Measurements from ENCODE around the gene KIAA2012. TPM values are rescaled to one million over a fixed set of nuclear protein-coding genes. Genes with fewer than 3 reads are reported as not detected.
A peak's percentile ranks its signal among the peaks of the same experiment; 100 is the strongest.

The KIAA2012 gene
- polyA plus RNA-seq, 3 donors, result 0.11 to 0.25 (median 0.19) TPM

GRCh38 chr2:202040079-202040844 lies 32.8 kb upstream of the KIAA2012 start:
- no peak for DNase-seq

- DNase-seq, result no peak
These were observed 30.6 kb upstream of the KIAA2012 start for GRCh38 chr2:202042444-202042843.

GRCh38 chr2:202043475-202043874 lies 29.6 kb upstream of the KIAA2012 start:
- no peak for DNase-seq

GRCh38 chr2:202044777-202045176 lies 28.3 kb upstream of the KIAA2012 start:
- no peak for DNase-seq

- no peak for DNase-seq
These were observed 26.5 kb upstream of the KIAA2012 start for GRCh38 chr2:202046572-202046971.

GRCh38 chr2:202049092-202049728 lies 23.8 kb upstream of the KIAA2012 start:
- no peak for DNase-seq

- no peak for DNase-seq
These were observed 23.2 kb upstream of the KIAA2012 start for GRCh38 chr2:202049840-202050239.

- DNase-seq, result no peak
These were observed 22.4 kb upstream of the KIAA2012 start for GRCh38 chr2:202050652-202051051.

GRCh38 chr2:202051499-202052161 lies 21.4 kb upstream of the KIAA2012 start:
- DNase-seq, result no peak

- no peak for DNase-seq
These were observed 20.8 kb upstream of the KIAA2012 start for GRCh38 chr2:202052235-202052634.

GRCh38 chr2:202054679-202055078 lies 18.4 kb upstream of the KIAA2012 start:
- no peak for DNase-seq

GRCh38 chr2:202056611-202057010 lies 16.4 kb upstream of the KIAA2012 start:
- no peak for DNase-seq

GRCh38 chr2:202060218-202060617 lies 12.8 kb upstream of the KIAA2012 start:
- DNase-seq, result no peak

GRCh38 chr2:202061695-202062094 lies 11.4 kb upstream of the KIAA2012 start:
- DNase-seq, result no peak

- no peak for DNase-seq
These were observed 8.7 kb upstream of the KIAA2012 start for GRCh38 chr2:202064171-202064880.

GRCh38 chr2:202064881-202065230 lies 8.2 kb upstream of the KIAA2012 start:
- no peak for DNase-seq

- DNase-seq, result no peak
These were observed 7.2 kb upstream of the KIAA2012 start for GRCh38 chr2:202065876-202066275.

- peak; percentile 47 for DNase-seq
These were observed 6.2 kb upstream of the KIAA2012 start for GRCh38 chr2:202066875-202067274.

GRCh38 chr2:202067589-202067988 lies 5.5 kb upstream of the KIAA2012 start:
- no peak for DNase-seq

GRCh38 chr2:202069170-202070067 lies 3.6 kb upstream of the KIAA2012 start:
- DNase-seq, result peak; percentile 69

GRCh38 chr2:202071107-202071506 lies 1.9 kb upstream of the KIAA2012 start:
- DNase-seq, result no peak

Measured in renal pelvis (tissue), 4 donors.